NCI-H128 (cell line): Measurements from ENCODE around the gene ZNF532.

Experiments used
- DNase-seq: peaks from one replicate; lab custom pipeline; 2025; ENCODE audit not compliant: unreplicated experiment; lab: John Stamatoyannopoulos, UW

The ZNF532 gene

GRCh38 chr18:58867281-58867961 is 2.7 kb downstream of the ZNF532 start:
- DNase-seq = no peak

- no peak for DNase-seq
These were observed 3.8 kb downstream of the ZNF532 start for GRCh38 chr18:58868440-58868839.

GRCh38 chr18:58870130-58870529 is 5.5 kb downstream of the ZNF532 start:
- DNase-seq = no peak

- no peak for DNase-seq
These were observed 5.9 kb downstream of the ZNF532 start for GRCh38 chr18:58870621-58871020.

- no peak for DNase-seq
These were observed 7.1 kb downstream of the ZNF532 start for GRCh38 chr18:58871514-58872420.

- DNase-seq = no peak
These were observed 14.0 kb downstream of the ZNF532 start for GRCh38 chr18:58878640-58879039.

- DNase-seq = no peak
These were observed 16.8 kb downstream of the ZNF532 start for GRCh38 chr18:58881477-58881876.

- DNase-seq = no peak
These were observed 17.4 kb downstream of the ZNF532 start for GRCh38 chr18:58882044-58882443.

- no peak for DNase-seq
These were observed 18.0 kb downstream of the ZNF532 start for GRCh38 chr18:58882686-58883085.

- no peak for DNase-seq
These were observed 20.0 kb downstream of the ZNF532 start for GRCh38 chr18:58884680-58885079.

GRCh38 chr18:58886431-58886830 is 21.8 kb downstream of the ZNF532 start:
- no peak for DNase-seq

- no peak for DNase-seq
These were observed 22.4 kb downstream of the ZNF532 start for GRCh38 chr18:58886864-58887612.

- DNase-seq = no peak
These were observed 22.9 kb downstream of the ZNF532 start for GRCh38 chr18:58887613-58887963.

GRCh38 chr18:58891776-58892175 is 27.1 kb downstream of the ZNF532 start:
- no peak for DNase-seq

GRCh38 chr18:58892488-58892887 is 27.8 kb downstream of the ZNF532 start:
- no peak for DNase-seq

- DNase-seq = no peak
These were observed 28.9 kb downstream of the ZNF532 start for GRCh38 chr18:58893388-58894099.

- DNase-seq = no peak
These were observed 30.3 kb downstream of the ZNF532 start for GRCh38 chr18:58894930-58895329.

- DNase-seq = no peak
These were observed 30.7 kb downstream of the ZNF532 start for GRCh38 chr18:58895385-58895784.

- DNase-seq = no peak
These were observed 31.6 kb downstream of the ZNF532 start for GRCh38 chr18:58896268-58896667.

- DNase-seq = no peak
These were observed 32.2 kb downstream of the ZNF532 start for GRCh38 chr18:58896734-58897508.
